HT1080 (cell line): ENCODE data around the gene HEG1. TPM values are rescaled to one million over a fixed set of nuclear protein-coding genes. Genes with fewer than 3 reads are reported as not detected.
A peak's percentile ranks its signal among the peaks of the same experiment; 100 is the strongest.

Experiments used
- DNase-seq: peaks from one replicate; pipeline ENCODE4 v3.0.0-alpha.2; 2015; ENCODE audit warnings: low read depth
- total RNA-seq: library from RNA; depleted of rRNA; stranded (reverse); fragments of >200 nt; shearing (Covaris generic); gene quantifications from 2 replicates; pipeline ENCODE4 v1.2.3, GENCODE V29; 2014

Gene HEG1
- total RNA-seq, 1 experiment from 2014 or later: 40.7 TPM

GRCh38 chr3:125050488-125051090 lies 5.2 kb downstream of the HEG1 start:
- no peak for DNase-seq

- no peak for DNase-seq
Measured at GRCh38 chr3:125048282-125048681, 7.5 kb downstream of the HEG1 start.

GRCh38 chr3:125045965-125046364 lies 9.8 kb downstream of the HEG1 start:
- DNase-seq: peak; percentile 89

- no peak for DNase-seq
Measured at GRCh38 chr3:125045194-125045593, 10.6 kb downstream of the HEG1 start.

- DNase-seq: no peak
Measured at GRCh38 chr3:125043599-125044151, 12.1 kb downstream of the HEG1 start.

- no peak for DNase-seq
Measured at GRCh38 chr3:125042725-125043406, 12.9 kb downstream of the HEG1 start.

GRCh38 chr3:125039131-125040100 lies 16.4 kb downstream of the HEG1 start:
- no peak for DNase-seq

- DNase-seq: no peak
Measured at GRCh38 chr3:125037498-125038150, 18.2 kb downstream of the HEG1 start.

GRCh38 chr3:125035217-125035616 lies 20.6 kb downstream of the HEG1 start:
- DNase-seq: no peak

GRCh38 chr3:125033616-125034015 lies 22.2 kb downstream of the HEG1 start:
- no peak for DNase-seq

- DNase-seq: no peak
Measured at GRCh38 chr3:125033135-125033534, 22.7 kb downstream of the HEG1 start.

GRCh38 chr3:125032683-125033082 lies 23.1 kb downstream of the HEG1 start:
- DNase-seq: no peak

GRCh38 chr3:125032100-125032643 lies 23.6 kb downstream of the HEG1 start:
- peak; percentile 74 for DNase-seq

- no peak for DNase-seq
Measured at GRCh38 chr3:125031544-125031943, 24.3 kb downstream of the HEG1 start.

GRCh38 chr3:125028657-125029056 lies 27.1 kb downstream of the HEG1 start:
- no peak for DNase-seq

- no peak for DNase-seq
Measured at GRCh38 chr3:125025642-125026041, 30.2 kb downstream of the HEG1 start.

- DNase-seq: no peak
Measured at GRCh38 chr3:125024817-125025216, 31.0 kb downstream of the HEG1 start.

GRCh38 chr3:125023833-125024555 lies 31.8 kb downstream of the HEG1 start:
- no peak for DNase-seq

- DNase-seq: no peak
Measured at GRCh38 chr3:125022206-125022605, 33.6 kb downstream of the HEG1 start.

- no peak for DNase-seq
Measured at GRCh38 chr3:125019271-125019670, 36.5 kb downstream of the HEG1 start.
